ENCODE results near the gene ACTG1. TPM values are rescaled to one million over a fixed set of nuclear protein-coding genes. Genes with fewer than 3 reads are reported as not detected.

ACTG1 gene
- total RNA-seq, 2 experiments from 2014 or later, result 1,296 to 1,318 TPM

- no peaks in the 10 kb centered on the region for H3K4me1 Mint-ChIP-seq (ENCODE audit: low read depth)
- ChIA-PET POLR2A (no interaction called here), CTCF (no interaction called here)
- Histone ChIP-seq H3K9me3 (ENCODE audit: control insufficient read depth in 1 of 2, insufficient read depth in 1 of 2, low read length in 2 of 2) (peaks cover 0 to 18% of the 10 kb centered on the region in 2 experiments), H3K27ac (ENCODE audit: low read depth in 1 of 2, low read length in 2 of 2) (no peak overlapping the region), H3K36me3 (ENCODE audit: insufficient read depth, low read length) (no peaks in the 10 kb centered on the region), H3K27me3 (ENCODE audit: control insufficient read depth in 1 of 2, insufficient read depth in 2 of 2, low read length in 2 of 2) (no peaks in the 10 kb centered on the region), H3K4me3 (ENCODE audit: low read length) (no peak overlapping the region), H3K4me1 (ENCODE audit: insufficient read depth, low read length) (no peaks in the 10 kb centered on the region)
- no peak for DNase-seq
- intact Hi-C loops (cut with DNase I, micrococcal nuclease), result no loop called here
- TF ChIP-seq CTCF (IDR thresholded peaks at IDR 0.05), result no peak
- H3K4me3 Mint-ChIP-seq, result no peak overlapping the region
- H3K9me3 Mint-ChIP-seq, result no peaks in the 10 kb centered on the region
- H3K27me3 Mint-ChIP-seq, result no peaks in the 10 kb centered on the region
- ATAC-seq (ENCODE audit: poor library complexity), result no peak
- no peaks in the 10 kb centered on the region for H3K36me3 Mint-ChIP-seq (ENCODE audit: low read depth)
- H3K27ac Mint-ChIP-seq, result no peak overlapping the region
Observed at GRCh38 chr17:81464586-81464985, 48.0 kb downstream of the ACTG1 start.

GRCh38 chr17:81463506-81463905 is 49.1 kb downstream of the ACTG1 start:
- ATAC-seq (ENCODE audit: poor library complexity), result no peak
- intact Hi-C loops (cut with DNase I, micrococcal nuclease), result no loop called here
- no peaks in the 10 kb centered on the region for H3K36me3 Mint-ChIP-seq (ENCODE audit: low read depth)

DNA sequence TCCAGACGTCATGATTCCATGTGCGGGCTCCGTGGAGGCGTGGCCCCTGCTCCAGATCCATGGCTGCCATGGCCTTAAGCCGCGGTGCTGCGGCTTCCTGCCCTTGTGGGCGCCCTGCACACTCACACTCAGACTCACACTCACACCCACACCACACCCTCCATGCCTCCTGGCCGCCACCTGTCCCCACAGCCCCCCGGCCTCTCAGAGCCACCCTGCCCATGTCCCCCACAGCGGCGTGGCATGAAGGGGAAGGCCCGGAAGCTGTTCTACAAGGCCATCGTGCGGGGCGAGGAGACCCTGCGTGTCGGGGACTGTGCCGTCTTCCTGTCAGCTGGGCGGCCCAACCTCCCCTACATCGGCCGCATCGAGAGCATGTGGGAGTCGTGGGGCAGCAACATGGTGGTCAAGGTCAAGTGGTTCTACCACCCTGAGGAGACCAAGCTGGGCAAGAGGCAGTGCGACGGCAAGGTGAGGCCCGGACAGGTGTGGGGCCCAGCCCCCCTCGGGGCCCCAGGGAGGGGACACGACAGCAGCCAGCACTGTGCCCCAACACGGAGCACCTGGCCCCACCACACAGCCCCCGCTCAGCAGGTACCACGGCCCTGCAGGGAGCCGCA is 50.0 kb downstream of the ACTG1 start:
- Mint-ChIP-seq H3K36me3 (ENCODE audit: low read depth) (no peaks in the 10 kb centered on the region), H3K27ac (no peak overlapping the region), H3K27me3 (no peaks in the 10 kb centered on the region), H3K4me1 (ENCODE audit: low read depth) (no peaks in the 10 kb centered on the region), H3K4me3 (no peak overlapping the region), H3K9me3 (no peaks in the 10 kb centered on the region)
- DNase-seq (no peak), ATAC-seq (ENCODE audit: poor library complexity) (no peak)
- H3K36me3 ChIP-seq (ENCODE audit: insufficient read depth, low read length), result no peaks in the 10 kb centered on the region
- intact Hi-C loops (cut with DNase I, micrococcal nuclease), result no loop called here
- no peak overlapping the region for H3K27ac ChIP-seq (ENCODE audit: low read depth in 1 of 2, low read length in 2 of 2)
- no peaks in the 10 kb centered on the region for H3K4me1 ChIP-seq (ENCODE audit: insufficient read depth, low read length)
- TF ChIP-seq CTCF (IDR thresholded peaks at IDR 0.05), result no peak
- POLR2A ChIA-PET, result no interaction called here
- no peaks in the 10 kb centered on the region for H3K27me3 ChIP-seq (ENCODE audit: control insufficient read depth in 1 of 2, insufficient read depth in 2 of 2, low read length in 2 of 2)
- peaks cover 0 to 27% of the 10 kb centered on the region in 2 experiments for H3K9me3 ChIP-seq (ENCODE audit: control insufficient read depth in 1 of 2, insufficient read depth in 1 of 2, low read length in 2 of 2)
- H3K4me3 ChIP-seq (ENCODE audit: low read length), result no peak overlapping the region
- CTCF ChIA-PET, result no interaction called here

More at GRCh38 chr17:81463506-81463905, 49.1 kb downstream of the ACTG1 start:
- Histone ChIP-seq H3K27ac (ENCODE audit: low read depth in 1 of 2, low read length in 2 of 2) (no peak overlapping the region), H3K9me3 (ENCODE audit: control insufficient read depth in 1 of 2, insufficient read depth in 1 of 2, low read length in 2 of 2) (peaks cover 0 to 25% of the 10 kb centered on the region in 2 experiments), H3K4me1 (ENCODE audit: insufficient read depth, low read length) (no peaks in the 10 kb centered on the region), H3K27me3 (ENCODE audit: control insufficient read depth in 1 of 2, insufficient read depth in 2 of 2, low read length in 2 of 2) (no peaks in the 10 kb centered on the region), H3K36me3 (ENCODE audit: insufficient read depth, low read length) (no peaks in the 10 kb centered on the region), H3K4me3 (ENCODE audit: low read length) (no peak overlapping the region)
- TF ChIP-seq CTCF (IDR thresholded peaks at IDR 0.05), result no peak
- no peaks in the 10 kb centered on the region for H3K9me3 Mint-ChIP-seq
- DNase-seq, result no peak
- H3K4me3 Mint-ChIP-seq, result no peak overlapping the region
- POLR2A ChIA-PET, result no interaction called here
- CTCF ChIA-PET, result no interaction called here
- H3K27ac Mint-ChIP-seq, result no peak overlapping the region
- H3K27me3 Mint-ChIP-seq, result no peaks in the 10 kb centered on the region
- no peaks in the 10 kb centered on the region for H3K4me1 Mint-ChIP-seq (ENCODE audit: low read depth)

All from CD4-positive, alpha-beta T cell (primary cell).